ENCODE measurements around the gene RAB36. TPM values are rescaled to one million over a fixed set of nuclear protein-coding genes. Genes with fewer than 3 reads are reported as not detected.

Gene RAB36
- polyA plus RNA-seq, 2 of the 4 experiments (the other 2 are of a cell fraction) = 2.5 to 4.0 TPM

GRCh38 chr22:23110922-23111527 lies 34.3 kb upstream of the RAB36 start:
- no peaks in the 10 kb centered on the region for H3K9me3 ChIP-seq
- no peak for TF ChIP-seq KDM5A (IDR thresholded peaks at IDR 0.05)
- no peak for TF ChIP-seq MAFK (IDR thresholded peaks at IDR 0.05; ENCODE audit: partially characterized antibody)
- TF ChIP-seq HOXA7 (CRISPR knock-in tag; IDR thresholded peaks at IDR 0.05) = no peak
- TF ChIP-seq, protein P1, sequence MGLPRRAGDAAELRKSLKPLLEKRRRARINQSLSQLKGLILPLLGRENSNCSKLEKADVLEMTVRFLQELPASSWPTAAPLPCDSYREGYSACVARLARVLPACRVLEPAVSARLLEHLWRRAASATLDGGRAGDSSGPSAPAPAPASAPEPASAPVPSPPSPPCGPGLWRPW (IDR thresholded peaks at IDR 0.05) = no peak
- TF ChIP-seq REST (IDR thresholded peaks at IDR 0.05) = no peak
- no peak for TF ChIP-seq RCOR1 (IDR thresholded peaks at IDR 0.05; ENCODE audit: low read depth, low read length)
- TF ChIP-seq PHF8 (IDR thresholded peaks at IDR 0.05; ENCODE audit: borderline replicate concordance, low read depth) = no peak
- no peak for TF ChIP-seq EP300 (IDR thresholded peaks at IDR 0.05)
- TF ChIP-seq GATA3 (IDR thresholded peaks at IDR 0.05; ENCODE audit: borderline replicate concordance) = no peak
- TF ChIP-seq EHF (CRISPR knock-in tag; IDR thresholded peaks at IDR 0.05) = no peak
- no peak overlapping the region for H3K4me3 ChIP-seq
- H3K27ac ChIP-seq = no peak overlapping the region
- DNase-seq (ENCODE audit: low read depth in 1 of 2, low spot score in 1 of 2) = no peak
- no peaks in the 10 kb centered on the region for H3K4me1 ChIP-seq
- no peak; a peak in 1 of 6 replicates for ATAC-seq
- no peak overlapping the region for H3K4me2 ChIP-seq
- no peak for FAIRE-seq
- ChIA-PET POLR2A (no interaction called here), CTCF (interaction anchor here (0.6 kb wide), 1 partner anchor 151 kb away, joined by 3 read pairs; no protein-coding TSS in a partner anchor)
- 87% methylated on average over 11 of the region's 15 CpGs for WGBS (ENCODE audit: missing lambda C conversion rate)

GRCh38 chr22:23112472-23113012 lies 32.7 kb upstream of the RAB36 start:
- TF ChIP-seq FOSL2 (IDR thresholded peaks at IDR 0.05) = no peak
- TF ChIP-seq FOSL2 (CRISPR knock-in tag; IDR thresholded peaks at IDR 0.05) = no peak
- no peak for TF ChIP-seq ZC3H11A (IDR thresholded peaks at IDR 0.05)
- no peak for TF ChIP-seq MAFK (IDR thresholded peaks at IDR 0.05; ENCODE audit: partially characterized antibody)
- TF ChIP-seq EP300 (IDR thresholded peaks at IDR 0.05) = no peak
- TF ChIP-seq KDM1A (IDR thresholded peaks at IDR 0.05; ENCODE audit: low read depth) = no peak
- no peak for TF ChIP-seq PBX3 (IDR thresholded peaks at IDR 0.05)
- no peak for TF ChIP-seq JUNB (IDR thresholded peaks at IDR 0.05)
- TF ChIP-seq POLR2AphosphoS2 (conservative IDR thresholded peaks at IDR 0.05; ENCODE audit: low read length) = no peak
- no peak for TF ChIP-seq RFX5 (IDR thresholded peaks at IDR 0.05)
- TF ChIP-seq, protein P2, sequence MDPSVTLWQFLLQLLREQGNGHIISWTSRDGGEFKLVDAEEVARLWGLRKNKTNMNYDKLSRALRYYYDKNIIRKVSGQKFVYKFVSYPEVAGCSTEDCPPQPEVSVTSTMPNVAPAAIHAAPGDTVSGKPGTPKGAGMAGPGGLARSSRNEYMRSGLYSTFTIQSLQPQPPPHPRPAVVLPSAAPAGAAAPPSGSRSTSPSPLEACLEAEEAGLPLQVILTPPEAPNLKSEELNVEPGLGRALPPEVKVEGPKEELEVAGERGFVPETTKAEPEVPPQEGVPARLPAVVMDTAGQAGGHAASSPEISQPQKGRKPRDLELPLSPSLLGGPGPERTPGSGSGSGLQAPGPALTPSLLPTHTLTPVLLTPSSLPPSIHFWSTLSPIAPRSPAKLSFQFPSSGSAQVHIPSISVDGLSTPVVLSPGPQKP (IDR thresholded peaks at IDR 0.05; ENCODE audit: low read depth, low read length) = no peak
- TF ChIP-seq GATA3 (IDR thresholded peaks at IDR 0.05; ENCODE audit: borderline replicate concordance) = no peak
- no peak for TF ChIP-seq PHF8 (IDR thresholded peaks at IDR 0.05; ENCODE audit: borderline replicate concordance, low read depth)
- no peak for TF ChIP-seq MYC (IDR thresholded peaks at IDR 0.05; ENCODE audit: borderline replicate concordance, low read length)
- no peak for TF ChIP-seq ESRRA (IDR thresholded peaks at IDR 0.05; ENCODE audit: borderline replicate concordance, low read length)
- no peak for TF ChIP-seq RNF2 (IDR thresholded peaks at IDR 0.05; ENCODE audit: borderline replicate concordance, low read depth)
- no peak for TF ChIP-seq EHMT2 (IDR thresholded peaks at IDR 0.05; ENCODE audit: low read depth)
- TF ChIP-seq CHD4 (IDR thresholded peaks at IDR 0.05; ENCODE audit: borderline replicate concordance) = no peak
- no peak for TF ChIP-seq JUN (IDR thresholded peaks at IDR 0.05)
- TF ChIP-seq REST (IDR thresholded peaks at IDR 0.05) = no peak
- no peak overlapping the region for H3K27ac ChIP-seq
- CTCF ChIA-PET = interaction anchor here (0.8 to 3.7 kb wide), 2 partner anchors 13 to 153 kb away, joined by 3 to 19 read pairs; no protein-coding TSS in a partner anchor

More at GRCh38 chr22:23112472-23113012, 32.7 kb upstream of the RAB36 start:
- no peaks in the 10 kb centered on the region for H3K9me3 ChIP-seq
- DNase-seq (ENCODE audit: low read depth in 1 of 2, low spot score in 1 of 2) (no peak), FAIRE-seq (no peak), ATAC-seq (no peak)
- POLR2A ChIA-PET = no interaction called here
- no peaks in the 10 kb centered on the region for H3K4me1 ChIP-seq
- no peak overlapping the region for H3K4me3 ChIP-seq
- WGBS (ENCODE audit: missing lambda C conversion rate) = 100% methylated on average over 5 of the region's 9 CpGs
- no peak overlapping the region for H3K4me2 ChIP-seq
